Activated naive CD4-positive, alpha-beta T cell treated with anti-CD3 and anti-CD28 coated beads, Interleukin-2, amount 50 U/mL, for 24 hours (primary cell): ENCODE results near the gene PPM1M.

ENCODE experiments used
- H3K27ac Mint-ChIP-seq: one replicate; pipeline ENCODE4 v1.8.0; 2021; ENCODE audit warnings: mild to moderate bottlenecking, mixed read lengths
- H3K27me3 Mint-ChIP-seq: one replicate; pipeline ENCODE4 v1.8.0; 2021; ENCODE audit warnings: mixed read lengths
- H3K36me3 Mint-ChIP-seq: one replicate; pipeline ENCODE4 v1.8.0; 2021; ENCODE audit warnings: mixed read lengths
- H3K4me1 Mint-ChIP-seq: one replicate; pipeline ENCODE4 v1.8.0; 2021; ENCODE audit warnings: mixed read lengths
- H3K4me3 Mint-ChIP-seq: one replicate; pipeline ENCODE4 v1.8.0; 2021; ENCODE audit warnings: mild to moderate bottlenecking, mixed read lengths
- H3K9me3 Mint-ChIP-seq: one replicate; pipeline ENCODE4 v1.8.0; 2021; ENCODE audit warnings: mixed read lengths

The PPM1M gene

DNA sequence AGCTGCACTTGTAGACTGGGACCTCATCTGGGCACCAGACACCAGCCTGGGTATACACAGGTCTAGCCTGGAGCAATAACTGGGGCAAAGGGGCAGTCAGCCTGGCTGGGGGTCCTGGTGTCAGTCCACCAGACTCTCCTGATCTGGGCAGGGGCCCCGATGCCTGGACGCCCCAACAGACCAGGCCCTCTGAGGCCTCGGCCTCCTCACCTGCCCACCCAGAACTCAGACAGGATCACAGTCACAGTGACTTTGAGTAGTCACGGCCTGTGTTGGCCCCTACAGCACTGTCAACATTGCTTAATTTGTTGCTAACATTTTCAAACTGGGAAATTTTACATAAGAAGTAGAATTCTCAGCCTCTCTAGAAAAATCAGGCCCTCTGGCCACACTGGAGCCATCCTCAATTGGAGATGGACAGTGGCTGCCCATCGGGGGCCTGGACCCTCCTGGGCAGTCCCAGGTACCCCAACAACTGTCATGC is 12.4 kb upstream of the PPM1M start:
- H3K27me3 Mint-ChIP-seq: no peaks in the 10 kb centered on the region
- H3K27ac Mint-ChIP-seq: peak overlapping the region; percentile 55
- peaks cover 66% of the 10 kb centered on the region for H3K4me1 Mint-ChIP-seq
- no peaks in the 10 kb centered on the region for H3K9me3 Mint-ChIP-seq
- peaks cover 4% of the 10 kb centered on the region for H3K36me3 Mint-ChIP-seq
- H3K4me3 Mint-ChIP-seq: no peak overlapping the region

- peak overlapping the region; percentile 30 for H3K27ac Mint-ChIP-seq
- no peak overlapping the region for H3K4me3 Mint-ChIP-seq
- peaks cover 70% of the 10 kb centered on the region for H3K4me1 Mint-ChIP-seq
- no peaks in the 10 kb centered on the region for H3K9me3 Mint-ChIP-seq
- no peaks in the 10 kb centered on the region for H3K27me3 Mint-ChIP-seq
- H3K36me3 Mint-ChIP-seq: peaks cover 4% of the 10 kb centered on the region
These were observed 11.6 kb upstream of the PPM1M start for GRCh38 chr3:52233968-52234367.

DNA sequence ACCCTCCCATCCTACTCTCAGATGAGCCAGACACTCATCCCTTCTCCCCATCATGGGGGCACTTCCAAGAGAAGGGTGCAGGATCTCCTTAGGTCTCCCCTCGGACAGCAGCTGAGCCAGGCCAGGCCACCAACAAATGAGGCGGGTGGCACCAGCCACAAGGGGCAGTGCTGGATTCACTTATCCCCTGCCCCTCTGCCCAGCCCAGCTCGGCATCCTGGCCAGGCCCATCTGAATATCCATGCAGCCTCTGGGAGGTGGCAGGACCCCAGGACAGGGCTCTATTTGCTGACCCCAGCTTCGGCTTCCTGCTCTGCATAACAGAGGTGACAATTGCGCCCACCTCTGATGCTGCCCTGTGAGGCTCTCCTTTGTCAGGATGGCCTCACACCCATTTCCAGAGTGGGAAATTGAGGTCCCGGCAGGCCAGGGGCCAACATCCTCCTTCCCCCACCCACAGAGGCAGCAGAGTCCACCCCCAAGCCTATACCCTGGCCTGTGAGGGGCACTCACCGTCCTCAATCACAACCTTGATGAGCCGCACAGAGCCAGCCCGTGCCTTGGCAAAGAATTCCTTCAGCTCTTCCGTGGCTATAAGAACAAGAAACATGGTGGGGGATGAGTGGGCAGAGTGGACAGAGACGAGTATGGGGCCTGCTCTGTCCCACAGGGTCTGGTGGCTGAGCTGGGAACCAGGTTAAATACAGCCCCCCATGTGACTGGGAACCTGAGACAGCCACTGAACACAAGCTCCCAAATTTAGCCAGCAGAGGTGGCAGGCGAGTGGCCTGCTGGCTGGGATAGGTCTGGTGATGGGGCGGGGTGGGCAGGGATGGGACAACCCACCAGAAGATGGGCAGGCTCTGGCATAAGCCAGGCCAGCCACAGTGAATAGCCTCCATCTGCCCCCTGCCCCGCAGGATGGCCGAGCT is 10.8 kb upstream of the PPM1M start:
- Mint-ChIP-seq H3K36me3 (peaks cover 6% of the 10 kb centered on the region), H3K9me3 (no peaks in the 10 kb centered on the region), H3K27ac (peak overlapping the region; percentile 30), H3K4me3 (no peak overlapping the region), H3K27me3 (no peaks in the 10 kb centered on the region), H3K4me1 (peaks cover 76% of the 10 kb centered on the region)

DNA sequence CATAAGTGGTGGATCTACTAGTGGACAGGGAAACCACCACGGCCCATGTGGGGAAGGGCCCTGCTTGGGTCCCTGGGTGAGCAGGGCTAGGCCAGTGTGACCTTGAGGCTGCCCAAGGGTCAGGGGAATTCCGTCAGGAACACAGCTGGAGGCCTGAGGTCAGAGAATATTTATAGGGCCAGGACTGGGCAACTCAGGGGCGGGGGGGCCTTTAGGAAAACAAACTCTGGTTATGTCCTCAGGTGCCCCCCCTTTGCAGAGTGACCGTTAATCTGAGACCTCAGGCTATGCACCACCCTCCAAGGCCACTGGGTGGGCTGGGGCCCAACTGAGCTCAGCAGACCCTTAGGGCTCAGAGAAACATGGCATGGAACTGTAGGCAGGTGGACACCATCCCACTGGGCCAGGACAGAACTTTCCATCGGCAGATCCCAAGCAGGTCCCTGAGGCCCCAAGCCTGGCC is 9.1 kb upstream of the PPM1M start:
- H3K27ac Mint-ChIP-seq: peak overlapping the region; percentile 77
- H3K36me3 Mint-ChIP-seq: peaks cover 4% of the 10 kb centered on the region
- peaks cover 92% of the 10 kb centered on the region for H3K4me1 Mint-ChIP-seq
- no peak overlapping the region for H3K4me3 Mint-ChIP-seq
- no peaks in the 10 kb centered on the region for H3K27me3 Mint-ChIP-seq
- no peaks in the 10 kb centered on the region for H3K9me3 Mint-ChIP-seq

DNA sequence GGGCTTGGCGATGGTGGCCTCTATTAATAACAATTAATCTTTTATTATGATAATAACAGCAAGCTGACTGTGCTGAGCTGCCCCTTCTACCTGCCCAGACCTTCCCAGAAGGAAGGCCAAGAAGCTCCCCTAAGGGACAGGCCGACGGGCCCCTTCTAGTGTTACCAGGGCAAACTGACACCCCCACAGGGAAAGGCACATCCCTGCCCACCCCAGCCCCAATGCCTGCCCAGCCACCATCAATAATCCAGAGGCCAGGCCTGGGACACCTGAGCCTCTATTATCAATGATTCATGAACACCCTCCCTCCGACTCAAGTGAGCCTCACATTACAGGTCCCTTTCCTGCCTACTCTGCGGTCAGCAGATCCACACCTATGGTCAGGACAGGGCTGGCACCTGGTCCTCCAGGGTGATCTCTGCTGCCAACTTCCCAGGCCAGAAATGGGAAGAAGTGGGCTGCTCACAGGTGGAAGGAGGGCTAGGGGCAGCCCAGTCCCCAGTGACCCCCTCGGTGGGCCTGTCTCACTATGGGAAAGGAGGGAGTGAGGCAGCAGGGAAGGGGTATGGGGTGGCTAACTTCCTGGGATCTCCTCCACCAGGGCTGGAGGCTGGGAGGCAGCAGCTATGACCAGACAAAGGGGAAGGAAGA is 8.4 kb upstream of the PPM1M start:
- Mint-ChIP-seq H3K27me3 (no peaks in the 10 kb centered on the region), H3K9me3 (no peaks in the 10 kb centered on the region), H3K27ac (peak overlapping the region; percentile 76), H3K4me1 (peaks cover 93% of the 10 kb centered on the region), H3K4me3 (peak overlapping the region; percentile 97), H3K36me3 (peaks cover 4% of the 10 kb centered on the region)

- H3K27me3 Mint-ChIP-seq: no peaks in the 10 kb centered on the region
- peak overlapping the region; percentile 97 for H3K4me3 Mint-ChIP-seq
- no peaks in the 10 kb centered on the region for H3K9me3 Mint-ChIP-seq
- no peak overlapping the region for H3K27ac Mint-ChIP-seq
- peaks cover 89% of the 10 kb centered on the region for H3K4me1 Mint-ChIP-seq
- H3K36me3 Mint-ChIP-seq: peaks cover 4% of the 10 kb centered on the region
These were observed 7.8 kb upstream of the PPM1M start for GRCh38 chr3:52237657-52238172.

- no peaks in the 10 kb centered on the region for H3K9me3 Mint-ChIP-seq
- peaks cover 87% of the 10 kb centered on the region for H3K4me1 Mint-ChIP-seq
- H3K27me3 Mint-ChIP-seq: no peaks in the 10 kb centered on the region
- peak overlapping the region; percentile 97 for H3K4me3 Mint-ChIP-seq
- peaks cover 4% of the 10 kb centered on the region for H3K36me3 Mint-ChIP-seq
- peak overlapping the region; percentile 88 for H3K27ac Mint-ChIP-seq
These were observed 7.3 kb upstream of the PPM1M start for GRCh38 chr3:52238193-52238760.

GRCh38 chr3:52238761-52239701 is 6.5 kb upstream of the PPM1M start, which contains the start of gene TWF2:
Gene TWF2 (minus strand): TSS chr3:52239158. CDS start chr3:52239016, 142 bp downstream.
- Mint-ChIP-seq H3K36me3 (peaks cover 4% of the 10 kb centered on the region), H3K27ac (peak within 1 kb of the TSS; percentile 98), H3K4me1 (peaks cover 87% of the 10 kb centered on the region), H3K27me3 (no peaks in the 10 kb centered on the region), H3K4me3 (peak within 1 kb of the TSS; percentile 97), H3K9me3 (no peaks in the 10 kb centered on the region)

DNA sequence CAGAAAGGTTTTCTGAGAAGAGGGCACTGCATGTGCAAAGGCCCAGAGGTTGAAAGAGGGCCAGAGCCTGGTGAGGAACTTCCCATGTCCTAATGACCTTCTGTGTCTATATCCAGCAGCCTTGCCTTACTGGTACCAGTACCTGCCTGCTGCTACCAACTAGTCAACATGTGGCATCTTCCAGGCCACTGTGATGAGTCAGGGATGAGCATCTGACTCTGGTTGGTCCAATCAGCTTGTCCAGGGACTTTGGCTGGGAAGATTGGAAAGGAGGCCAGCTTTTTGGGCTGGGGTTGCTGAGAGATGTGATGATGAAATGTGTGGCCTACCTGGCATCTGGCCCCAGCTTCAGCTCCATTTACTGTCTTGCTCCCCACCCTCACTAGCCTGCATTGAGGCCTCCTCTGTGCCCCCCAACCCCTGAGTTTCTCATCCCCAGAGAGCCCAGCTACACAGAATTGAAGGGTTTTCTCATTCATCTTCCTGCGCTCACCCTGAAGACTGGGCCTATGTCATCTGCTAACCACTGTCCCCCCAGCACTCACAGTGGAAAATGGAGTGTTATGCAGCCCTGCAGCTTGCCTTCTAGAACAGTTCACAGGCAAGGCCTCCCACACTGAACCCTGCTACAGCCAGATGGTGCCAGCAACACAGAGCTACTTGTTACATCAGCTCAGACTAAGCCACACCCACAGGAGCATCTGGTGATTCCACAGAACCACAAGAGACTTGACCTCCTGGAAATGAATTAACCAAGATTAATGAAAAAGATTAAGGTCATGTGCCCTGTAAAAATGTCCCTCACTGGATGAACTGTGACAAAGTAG is 5.3 kb upstream of the PPM1M start:
- H3K9me3 Mint-ChIP-seq: no peaks in the 10 kb centered on the region
- H3K27me3 Mint-ChIP-seq: no peaks in the 10 kb centered on the region
- H3K4me1 Mint-ChIP-seq: peaks cover 86% of the 10 kb centered on the region
- peaks cover 4% of the 10 kb centered on the region for H3K36me3 Mint-ChIP-seq
- peak overlapping the region; percentile 97 for H3K4me3 Mint-ChIP-seq
- H3K27ac Mint-ChIP-seq: peak overlapping the region; percentile 98

DNA sequence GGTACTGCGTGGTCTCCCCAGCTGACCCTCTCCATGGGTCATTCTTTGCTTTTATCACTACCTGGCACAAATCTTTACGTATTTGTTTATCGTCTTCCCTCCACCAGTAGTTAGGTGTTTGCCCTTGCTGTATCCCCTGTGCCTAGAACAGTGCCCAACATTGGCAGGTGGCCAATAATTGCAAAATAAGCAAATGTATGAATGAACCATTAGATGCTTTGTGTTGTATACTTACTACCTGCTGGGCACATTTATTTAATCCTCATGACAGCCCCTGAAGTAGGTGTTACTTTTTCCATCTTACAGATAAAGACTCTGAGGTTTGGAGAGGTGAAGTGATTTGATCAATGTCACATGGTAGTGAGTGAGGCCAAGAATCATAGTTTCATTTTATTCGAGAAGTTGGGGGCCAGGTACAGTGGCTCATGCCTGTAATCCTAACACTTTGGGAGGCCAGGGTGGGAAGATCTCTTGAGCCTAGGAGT is 4.6 kb upstream of the PPM1M start:
- Mint-ChIP-seq H3K27ac (peak overlapping the region; percentile 98), H3K36me3 (peaks cover 4% of the 10 kb centered on the region), H3K9me3 (no peaks in the 10 kb centered on the region)

GRCh38 chr3:52242039-52242438 is 3.5 kb upstream of the PPM1M start:
- Mint-ChIP-seq H3K27me3 (no peaks in the 10 kb centered on the region), H3K4me1 (peaks cover 80% of the 10 kb centered on the region), H3K4me3 (peak overlapping the region; percentile 13), H3K9me3 (no peaks in the 10 kb centered on the region), H3K36me3 (peaks cover 4% of the 10 kb centered on the region), H3K27ac (peak overlapping the region; percentile 57)

More for the DNA sequence above, 4.6 kb upstream of the PPM1M start:
- peaks cover 81% of the 10 kb centered on the region for H3K4me1 Mint-ChIP-seq
- no peaks in the 10 kb centered on the region for H3K27me3 Mint-ChIP-seq
- peak overlapping the region; percentile 97 for H3K4me3 Mint-ChIP-seq

- peak overlapping the region; percentile 81 for H3K4me3 Mint-ChIP-seq
- H3K36me3 Mint-ChIP-seq: peaks cover 9% of the 10 kb centered on the region
- H3K27me3 Mint-ChIP-seq: no peaks in the 10 kb centered on the region
- H3K27ac Mint-ChIP-seq: peak overlapping the region; percentile 79
- H3K9me3 Mint-ChIP-seq: no peaks in the 10 kb centered on the region
- peaks cover 84% of the 10 kb centered on the region for H3K4me1 Mint-ChIP-seq
These were observed 1.5 kb upstream of the PPM1M start for GRCh38 chr3:52243791-52244628.

DNA sequence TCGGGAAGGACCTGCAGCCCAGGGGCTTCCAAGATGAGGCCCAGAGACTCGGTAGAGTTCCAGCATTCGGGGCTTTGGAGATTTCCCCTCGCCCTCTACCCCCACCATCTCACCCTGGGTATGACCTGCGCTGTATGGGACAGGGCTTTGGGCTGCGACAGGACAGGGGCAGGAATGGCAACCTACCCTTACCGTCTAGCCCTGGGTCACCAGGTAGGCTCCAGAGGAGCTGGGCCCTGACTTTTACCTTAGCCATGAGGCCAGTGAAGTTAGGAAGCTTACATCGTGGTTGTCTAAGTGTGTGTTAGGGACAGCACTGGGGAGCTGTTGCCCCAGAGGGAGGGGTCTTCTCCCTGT is 683 bp downstream of the PPM1M start:
- peaks cover 82% of the 10 kb centered on the region for H3K4me1 Mint-ChIP-seq
- H3K36me3 Mint-ChIP-seq: peaks cover 8% of the 10 kb centered on the region
- peak overlapping the region; percentile 93 for H3K27ac Mint-ChIP-seq
- H3K4me3 Mint-ChIP-seq: peak overlapping the region; percentile 88
- H3K27me3 Mint-ChIP-seq: no peaks in the 10 kb centered on the region
- no peaks in the 10 kb centered on the region for H3K9me3 Mint-ChIP-seq
